Smooth muscle cell (in vitro differentiated cells): ENCODE results near the gene TESPA1. TPM values are rescaled to one million over a fixed set of nuclear protein-coding genes. Genes with fewer than 3 reads are reported as not detected.

Experiments
- DNase-seq: peaks from one replicate; lab custom pipeline; 2025; ENCODE audit not compliant: unreplicated experiment; lab: John Stamatoyannopoulos, UW
- H2AFZ ChIP-seq: fragments of 200-600 bp; sonication (generic); 2 replicates; pipeline ENCODE4 v1.6.0; 2016; ENCODE audit warnings: antibody characterized with exemption, low read depth, mild to moderate bottlenecking
- H3F3A ChIP-seq: fragments of 200-600 bp; sonication (generic); 2 replicates; pipeline ENCODE4 v1.6.0; 2017; ENCODE audit warnings: antibody characterized with exemption, low read depth
- H3K27ac ChIP-seq: fragments of 200-600 bp; sonication (generic); 2 replicates; pipeline ENCODE4 v1.5.1; 2016; ENCODE audit warnings: low read depth, mild to moderate bottlenecking
- H3K27me3 ChIP-seq: fragments of 200-600 bp; sonication (generic); 2 replicates; pipeline ENCODE4 v1.6.1; 2016; ENCODE audit warnings: low read depth, mild to moderate bottlenecking
- H3K36me3 ChIP-seq: fragments of 200-600 bp; sonication (generic); 2 replicates; pipeline ENCODE4 v1.5.1; 2016; ENCODE audit warnings: low read depth
- H3K4me1 ChIP-seq: fragments of 200-600 bp; sonication (generic); 2 replicates; pipeline ENCODE4 v1.5.1; 2016; ENCODE audit warnings: low read depth
- H3K4me2 ChIP-seq: fragments of 200-600 bp; sonication (generic); 2 replicates; pipeline ENCODE4 v1.6.0; 2016; ENCODE audit warnings: mild to moderate bottlenecking
- H3K4me3 ChIP-seq: fragments of 200-600 bp; sonication (generic); 2 replicates; pipeline ENCODE4 v1.5.1; 2016; ENCODE audit warnings: mild to moderate bottlenecking
- H3K79me2 ChIP-seq: fragments of 200-600 bp; sonication (generic); 2 replicates; pipeline ENCODE4 v1.6.0; 2016; ENCODE audit warnings: low read depth, mild to moderate bottlenecking
- H3K9ac ChIP-seq: fragments of 200-600 bp; sonication (generic); 2 replicates; pipeline ENCODE4 v1.6.0; 2016; ENCODE audit warnings: low read depth
- H3K9me3 ChIP-seq: fragments of 200-600 bp; sonication (generic); replicated peaks from 2 replicates; pipeline ENCODE4 v1.5.1; 2016; ENCODE audit warnings: low read depth
- H4K20me1 ChIP-seq: fragments of 200-600 bp; sonication (generic); 2 replicates; pipeline ENCODE4 v1.6.0; 2016; ENCODE audit warnings: low read depth
- WGBS: methylation state at CpG from one replicate; pipeline ENCODE4 v1.1.7; 2016; ENCODE audit warnings: low lambda C conversion rate; 5-methylcytosine and 5-hydroxymethylcytosine counted together
- polyA plus RNA-seq: library from polyadenylated mRNA; unstranded; fragments of >200 nt; fragmentation: Nextera tagmentation; extraction: Ambion mirVana; gene quantifications from 2 replicates; pipeline ENCODE4 v1.2.1, GENCODE V29; 2016
- total RNA-seq: library from RNA; depleted of rRNA; stranded (reverse); fragments of >200 nt; gene quantifications from 2 replicates; pipeline ENCODE4 v1.2.3, GENCODE V29; 2014
- TF ChIP-seq, protein P1 (sequence below): fragments of 200-600 bp; sonication (generic); IDR thresholded peaks from 2 replicates; pipeline ENCODE4 v1.5.1; 2017; ENCODE audit warnings: borderline replicate concordance, mild to moderate bottlenecking, antibody characterized with exemption; ENCODE audit not compliant: insufficient read depth, poor library complexity, severe bottlenecking

TESPA1 gene
- total and polyA plus RNA-seq, 2 experiments from 2014 or later, result not detected

DNA sequence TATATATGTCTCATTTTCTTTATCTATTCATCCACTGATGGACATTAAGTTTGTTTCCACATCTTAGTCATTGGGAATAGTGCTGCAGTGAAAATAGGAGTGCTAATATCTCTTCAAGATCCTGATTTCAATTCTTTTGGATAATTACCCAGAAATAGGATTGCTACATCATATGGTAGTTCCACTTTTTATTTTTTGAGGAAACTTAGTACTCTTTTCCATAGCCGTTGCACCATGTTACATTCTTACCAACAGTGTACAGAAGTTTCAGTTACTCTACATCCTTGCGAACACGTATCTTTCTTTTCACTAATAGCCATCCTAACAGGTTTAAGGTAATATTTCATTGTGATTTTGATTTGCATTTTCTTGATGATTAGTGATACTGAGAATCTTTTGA, 29.8 kb downstream of the TESPA1 start:
- Histone ChIP-seq H3K4me2 (no peak overlapping the region), H3K27ac (no peak overlapping the region), H3K4me3 (no peak overlapping the region), H3K79me2 (no peaks in the 10 kb centered on the region), H2AFZ (no peak overlapping the region), H3K9me3 (no peaks in the 10 kb centered on the region), H4K20me1 (no peaks in the 10 kb centered on the region), H3F3A (no peaks in the 10 kb centered on the region), H3K4me1 (no peaks in the 10 kb centered on the region), H3K9ac (no peak overlapping the region), H3K27me3 (peaks cover 2% of the 10 kb centered on the region), H3K36me3 (no peaks in the 10 kb centered on the region)
- WGBS, result 98% methylated on average over 3 of the region's 3 CpGs
- no peak for DNase-seq
- TF ChIP-seq, protein P1, sequence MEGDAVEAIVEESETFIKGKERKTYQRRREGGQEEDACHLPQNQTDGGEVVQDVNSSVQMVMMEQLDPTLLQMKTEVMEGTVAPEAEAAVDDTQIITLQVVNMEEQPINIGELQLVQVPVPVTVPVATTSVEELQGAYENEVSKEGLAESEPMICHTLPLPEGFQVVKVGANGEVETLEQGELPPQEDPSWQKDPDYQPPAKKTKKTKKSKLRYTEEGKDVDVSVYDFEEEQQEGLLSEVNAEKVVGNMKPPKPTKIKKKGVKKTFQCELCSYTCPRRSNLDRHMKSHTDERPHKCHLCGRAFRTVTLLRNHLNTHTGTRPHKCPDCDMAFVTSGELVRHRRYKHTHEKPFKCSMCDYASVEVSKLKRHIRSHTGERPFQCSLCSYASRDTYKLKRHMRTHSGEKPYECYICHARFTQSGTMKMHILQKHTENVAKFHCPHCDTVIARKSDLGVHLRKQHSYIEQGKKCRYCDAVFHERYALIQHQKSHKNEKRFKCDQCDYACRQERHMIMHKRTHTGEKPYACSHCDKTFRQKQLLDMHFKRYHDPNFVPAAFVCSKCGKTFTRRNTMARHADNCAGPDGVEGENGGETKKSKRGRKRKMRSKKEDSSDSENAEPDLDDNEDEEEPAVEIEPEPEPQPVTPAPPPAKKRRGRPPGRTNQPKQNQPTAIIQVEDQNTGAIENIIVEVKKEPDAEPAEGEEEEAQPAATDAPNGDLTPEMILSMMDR, result no peak

DNA sequence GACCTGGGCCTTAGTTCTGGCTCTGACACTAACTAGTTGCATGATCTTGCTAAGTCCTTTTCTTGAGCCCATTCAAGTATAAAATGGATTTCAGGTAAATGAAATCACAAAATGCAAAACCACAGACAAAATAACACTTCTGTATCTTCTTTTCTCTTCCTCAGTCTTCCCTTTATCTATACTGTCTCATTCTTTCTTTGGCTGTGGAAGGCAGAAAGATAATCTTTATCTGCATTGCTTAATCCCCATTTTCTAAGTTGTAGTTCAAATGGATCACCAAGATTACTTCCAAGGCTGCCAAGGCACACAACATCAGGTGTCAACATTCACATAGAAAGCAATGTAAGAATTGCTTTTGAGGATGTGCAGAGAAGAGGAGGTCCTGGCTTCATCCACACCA, 30.3 kb downstream of the TESPA1 start:
- H3F3A ChIP-seq, result no peaks in the 10 kb centered on the region

DNA sequence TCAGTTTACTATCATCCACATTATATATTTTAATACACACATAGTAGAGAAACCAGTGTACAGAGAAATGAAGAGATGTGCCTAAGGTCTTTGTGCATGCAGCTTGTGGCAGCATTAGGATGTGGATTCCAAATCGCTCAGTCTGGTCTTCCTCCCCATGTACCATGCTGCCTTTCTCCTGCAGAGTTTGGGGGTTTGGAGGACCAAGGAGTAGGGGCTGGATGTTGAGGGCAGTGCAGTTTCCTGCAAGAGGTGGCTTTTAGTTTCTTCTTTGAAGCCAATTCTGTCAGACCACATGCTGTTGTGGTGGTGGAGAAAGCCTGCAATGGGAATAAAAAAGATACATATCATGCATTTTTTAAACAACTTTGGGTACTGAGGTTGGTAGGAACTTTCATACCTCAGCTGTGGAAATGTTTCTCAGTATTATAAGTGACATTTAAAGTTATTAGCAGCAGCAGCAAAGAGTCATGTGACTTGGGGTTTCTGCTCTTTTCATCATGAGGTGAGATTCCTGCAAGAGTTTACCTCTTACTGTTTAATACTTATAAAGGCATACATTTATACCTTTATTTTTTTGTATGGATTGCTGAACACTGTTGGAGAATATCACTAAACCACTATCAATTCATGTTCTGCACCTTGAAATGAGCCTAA, 34.4 kb downstream of the TESPA1 start:
- TF ChIP-seq, protein P1, result no peak
- Histone ChIP-seq H3K79me2 (no peaks in the 10 kb centered on the region), H2AFZ (no peak overlapping the region), H3F3A (no peaks in the 10 kb centered on the region), H4K20me1 (no peaks in the 10 kb centered on the region), H3K27ac (no peak overlapping the region), H3K9ac (no peak overlapping the region), H3K4me3 (no peak overlapping the region), H3K9me3 (no peaks in the 10 kb centered on the region), H3K27me3 (no peaks in the 10 kb centered on the region), H3K4me2 (no peak overlapping the region), H3K4me1 (no peaks in the 10 kb centered on the region), H3K36me3 (no peaks in the 10 kb centered on the region)
- 94% methylated on average over 1 of the region's 1 CpG for WGBS
- DNase-seq, result no peak

More for the DNA sequence above, 30.3 kb downstream of the TESPA1 start:
- Histone ChIP-seq H4K20me1 (no peaks in the 10 kb centered on the region), H3K4me1 (no peaks in the 10 kb centered on the region), H3K79me2 (no peaks in the 10 kb centered on the region), H2AFZ (no peak overlapping the region), H3K4me3 (no peak overlapping the region), H3K36me3 (no peaks in the 10 kb centered on the region), H3K4me2 (no peak overlapping the region), H3K27ac (no peak overlapping the region), H3K9ac (no peak overlapping the region), H3K27me3 (no peaks in the 10 kb centered on the region), H3K9me3 (no peaks in the 10 kb centered on the region)
- no peak for DNase-seq
- TF ChIP-seq, protein P1, result no peak

DNA sequence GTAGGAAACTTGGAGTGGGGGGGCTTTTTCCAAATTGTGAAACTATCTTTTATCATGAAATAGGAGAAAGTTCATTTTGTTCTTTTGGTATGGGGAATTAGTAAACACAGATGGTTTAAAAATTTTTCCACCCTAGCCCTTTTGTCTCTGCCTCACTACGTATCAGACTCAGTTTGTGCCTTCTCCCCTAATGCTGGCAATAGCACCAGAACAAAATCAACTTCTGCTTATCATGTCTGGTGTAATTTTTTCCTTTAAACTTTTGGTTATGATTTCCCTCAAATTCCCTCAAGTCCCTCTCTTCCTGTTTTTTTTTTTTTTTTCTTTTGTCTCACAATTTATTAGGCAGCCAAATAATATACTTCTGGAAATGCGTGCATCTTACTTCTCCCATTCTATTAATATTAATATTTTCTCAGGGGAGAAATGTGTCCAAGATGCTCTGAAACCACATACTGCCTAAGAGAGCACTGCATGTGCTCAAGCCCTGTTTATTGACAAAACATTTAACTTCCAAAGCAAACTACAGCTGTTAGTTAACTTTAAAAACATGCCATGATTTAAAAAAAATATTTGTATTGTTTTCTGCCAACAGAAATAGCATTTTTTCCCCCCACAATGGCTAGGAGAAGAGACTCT, 35.4 kb downstream of the TESPA1 start:
- H3K36me3 ChIP-seq, result no peaks in the 10 kb centered on the region
- no peak overlapping the region for H3K9ac ChIP-seq
- no peaks in the 10 kb centered on the region for H3K79me2 ChIP-seq
- TF ChIP-seq, protein P1, result no peak
- no peak overlapping the region for H3K4me2 ChIP-seq
- DNase-seq, result no peak
- H3K4me1 ChIP-seq, result no peaks in the 10 kb centered on the region
- H2AFZ ChIP-seq, result no peak overlapping the region
- H3K27ac ChIP-seq, result no peak overlapping the region
- H3K9me3 ChIP-seq, result no peaks in the 10 kb centered on the region
- no peaks in the 10 kb centered on the region for H4K20me1 ChIP-seq
- no peak overlapping the region for H3K4me3 ChIP-seq
- no peaks in the 10 kb centered on the region for H3F3A ChIP-seq
- H3K27me3 ChIP-seq, result no peaks in the 10 kb centered on the region
- WGBS, result 91% methylated on average over 2 of the region's 2 CpGs
